ENCODE measurements around the gene P2RY2. TPM values are rescaled to one million over a fixed set of nuclear protein-coding genes. Genes with fewer than 3 reads are reported as not detected.
A peak's percentile ranks its signal among the peaks of the same experiment; 100 is the strongest.

The P2RY2 gene
- total and polyA plus RNA-seq, 9 of the 15 experiments (the other 6 are each of a cell fraction or from before 2014, with no cell fraction given): not detected

DNA sequence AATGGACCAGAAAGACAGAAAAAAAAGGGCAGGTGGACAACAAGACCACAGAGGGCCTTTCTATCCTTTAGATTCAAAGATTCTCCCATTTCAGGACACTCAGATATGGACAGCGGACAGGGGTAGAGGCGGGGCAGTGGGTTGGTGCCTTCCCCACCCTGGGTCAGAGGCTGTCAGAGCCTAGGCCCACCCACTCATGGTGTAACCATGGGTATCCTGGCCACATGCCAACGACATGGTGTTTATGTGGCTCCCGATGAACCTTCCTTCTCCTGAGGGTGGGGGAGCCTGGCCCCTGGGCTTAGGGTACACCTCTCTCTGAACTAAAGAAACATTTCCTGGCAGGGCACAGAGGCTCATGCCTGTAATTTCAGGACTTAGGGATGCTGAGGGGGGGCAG is 14.3 kb upstream of the P2RY2 start (continued):
- TF ChIP-seq, protein P1, sequence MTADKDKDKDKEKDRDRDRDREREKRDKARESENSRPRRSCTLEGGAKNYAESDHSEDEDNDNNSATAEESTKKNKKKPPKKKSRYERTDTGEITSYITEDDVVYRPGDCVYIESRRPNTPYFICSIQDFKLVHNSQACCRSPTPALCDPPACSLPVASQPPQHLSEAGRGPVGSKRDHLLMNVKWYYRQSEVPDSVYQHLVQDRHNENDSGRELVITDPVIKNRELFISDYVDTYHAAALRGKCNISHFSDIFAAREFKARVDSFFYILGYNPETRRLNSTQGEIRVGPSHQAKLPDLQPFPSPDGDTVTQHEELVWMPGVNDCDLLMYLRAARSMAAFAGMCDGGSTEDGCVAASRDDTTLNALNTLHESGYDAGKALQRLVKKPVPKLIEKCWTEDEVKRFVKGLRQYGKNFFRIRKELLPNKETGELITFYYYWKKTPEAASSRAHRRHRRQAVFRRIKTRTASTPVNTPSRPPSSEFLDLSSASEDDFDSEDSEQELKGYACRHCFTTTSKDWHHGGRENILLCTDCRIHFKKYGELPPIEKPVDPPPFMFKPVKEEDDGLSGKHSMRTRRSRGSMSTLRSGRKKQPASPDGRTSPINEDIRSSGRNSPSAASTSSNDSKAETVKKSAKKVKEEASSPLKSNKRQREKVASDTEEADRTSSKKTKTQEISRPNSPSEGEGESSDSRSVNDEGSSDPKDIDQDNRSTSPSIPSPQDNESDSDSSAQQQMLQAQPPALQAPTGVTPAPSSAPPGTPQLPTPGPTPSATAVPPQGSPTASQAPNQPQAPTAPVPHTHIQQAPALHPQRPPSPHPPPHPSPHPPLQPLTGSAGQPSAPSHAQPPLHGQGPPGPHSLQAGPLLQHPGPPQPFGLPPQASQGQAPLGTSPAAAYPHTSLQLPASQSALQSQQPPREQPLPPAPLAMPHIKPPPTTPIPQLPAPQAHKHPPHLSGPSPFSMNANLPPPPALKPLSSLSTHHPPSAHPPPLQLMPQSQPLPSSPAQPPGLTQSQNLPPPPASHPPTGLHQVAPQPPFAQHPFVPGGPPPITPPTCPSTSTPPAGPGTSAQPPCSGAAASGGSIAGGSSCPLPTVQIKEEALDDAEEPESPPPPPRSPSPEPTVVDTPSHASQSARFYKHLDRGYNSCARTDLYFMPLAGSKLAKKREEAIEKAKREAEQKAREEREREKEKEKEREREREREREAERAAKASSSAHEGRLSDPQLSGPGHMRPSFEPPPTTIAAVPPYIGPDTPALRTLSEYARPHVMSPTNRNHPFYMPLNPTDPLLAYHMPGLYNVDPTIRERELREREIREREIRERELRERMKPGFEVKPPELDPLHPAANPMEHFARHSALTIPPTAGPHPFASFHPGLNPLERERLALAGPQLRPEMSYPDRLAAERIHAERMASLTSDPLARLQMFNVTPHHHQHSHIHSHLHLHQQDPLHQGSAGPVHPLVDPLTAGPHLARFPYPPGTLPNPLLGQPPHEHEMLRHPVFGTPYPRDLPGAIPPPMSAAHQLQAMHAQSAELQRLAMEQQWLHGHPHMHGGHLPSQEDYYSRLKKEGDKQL (CRISPR knock-in tag; IDR thresholded peaks at IDR 0.05; ENCODE audit: borderline replicate concordance): no peak
- TF ChIP-seq NFIC (IDR thresholded peaks at IDR 0.05): peak; percentile 59

DNA sequence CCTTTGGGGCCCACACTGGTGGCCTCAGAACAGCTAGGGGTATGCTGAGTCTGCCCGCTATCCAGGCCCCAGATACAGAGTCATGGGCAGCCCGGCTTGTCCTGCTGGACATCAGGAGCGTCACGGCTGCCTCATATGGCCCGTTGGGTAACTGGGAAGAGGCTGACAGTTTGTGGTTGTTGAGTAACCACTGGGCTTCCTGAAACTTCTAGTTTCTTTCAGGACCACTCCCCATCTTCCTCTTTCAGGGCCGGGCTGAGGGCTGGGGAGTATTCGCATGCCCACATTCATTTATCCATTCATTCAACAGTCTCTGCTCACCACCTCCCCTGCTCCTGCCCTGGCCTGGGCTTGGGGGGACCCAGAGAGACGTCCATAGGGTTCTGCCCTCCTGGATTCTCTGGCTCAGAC is 13.4 kb upstream of the P2RY2 start:
- Histone ChIP-seq H3K27me3 (ENCODE audit: control insufficient read depth in 2 of 2, insufficient read depth in 2 of 2, low read length in 2 of 2) (peaks cover 5 to 7% of the 10 kb centered on the region in 2 experiments; a peak in 2 of 5 replicates), H4K20me1 (replicated peaks; ENCODE audit: control insufficient read depth, insufficient read depth, low read length) (no peaks in the 10 kb centered on the region), H3K4me1 (replicated peaks in 1 of 2; ENCODE audit: control insufficient read depth in 2 of 2, insufficient read depth in 2 of 2, low read length in 2 of 2) (peaks cover 10% of the 10 kb centered on the region in 2 experiments; a peak in 4 of 5 replicates), H3K27ac (ENCODE audit: extremely low read depth, low read depth, low read length) (no peak overlapping the region), H3K4me3 (no peak overlapping the region), H2AFZ (ENCODE audit: low read depth, low read length) (no peak overlapping the region), H3K9me1 (ENCODE audit: control insufficient read depth, insufficient read depth, low read length) (no peaks in the 10 kb centered on the region), H3K9me3 (replicated peaks; ENCODE audit: control insufficient read depth, insufficient read depth, low read depth, low read length) (no peaks in the 10 kb centered on the region), H3K79me2 (ENCODE audit: control insufficient read depth, insufficient read depth, low read length) (no peaks in the 10 kb centered on the region), H3K36me3 (ENCODE audit: control insufficient read depth, insufficient read depth, low read length) (no peaks in the 10 kb centered on the region), H3K4me2 (ENCODE audit: insufficient read depth, low read length) (no peak overlapping the region), H3K9ac (ENCODE audit: insufficient read depth in 1 of 2, low read depth in 2 of 2, low read length in 2 of 2) (no peak overlapping the region)
- intact Hi-C loops (cut with micrococcal nuclease): no loop called here
- TF ChIP-seq ZNF165 (CRISPR knock-in tag; IDR thresholded peaks at IDR 0.05; ENCODE audit: borderline replicate concordance) (no peak), ZNF253 (CRISPR knock-in tag; conservative IDR thresholded peaks at IDR 0.05) (no peak), DDX20 (tag; IDR thresholded peaks at IDR 0.05; ENCODE audit: low read depth) (no peak), MEF2A (IDR thresholded peaks at IDR 0.05; ENCODE audit: control insufficient read depth, low read depth, low read length) (no peak), KAT7 (CRISPR knock-in tag; IDR thresholded peaks at IDR 0.05; ENCODE audit: borderline replicate concordance) (no peak), MAFF (IDR thresholded peaks at IDR 0.05; ENCODE audit: low read length) (no peak), TCF7 (IDR thresholded peaks at IDR 0.05; ENCODE audit: borderline replicate concordance) (no peak), SRF (CRISPR knock-in tag; IDR thresholded peaks at IDR 0.05) (no peak), PHF20 (IDR thresholded peaks at IDR 0.05; ENCODE audit: partially characterized antibody) (no peak)
- TF ChIP-seq, protein P2, sequence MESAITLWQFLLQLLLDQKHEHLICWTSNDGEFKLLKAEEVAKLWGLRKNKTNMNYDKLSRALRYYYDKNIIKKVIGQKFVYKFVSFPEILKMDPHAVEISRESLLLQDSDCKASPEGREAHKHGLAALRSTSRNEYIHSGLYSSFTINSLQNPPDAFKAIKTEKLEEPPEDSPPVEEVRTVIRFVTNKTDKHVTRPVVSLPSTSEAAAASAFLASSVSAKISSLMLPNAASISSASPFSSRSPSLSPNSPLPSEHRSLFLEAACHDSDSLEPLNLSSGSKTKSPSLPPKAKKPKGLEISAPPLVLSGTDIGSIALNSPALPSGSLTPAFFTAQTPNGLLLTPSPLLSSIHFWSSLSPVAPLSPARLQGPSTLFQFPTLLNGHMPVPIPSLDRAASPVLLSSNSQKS (CRISPR knock-in tag; IDR thresholded peaks at IDR 0.05): no peak
- CTCF ChIA-PET (ENCODE audit: low intra/inter-chr PET ratio): no interaction called here
- WGBS (ENCODE audit: insufficient coverage, low coverage, missing lambda C conversion rate): 3% methylated on average over 8 of the region's 8 CpGs
- DNase-seq (ENCODE audit: extremely low read depth in 1 of 4, low spot score in 3 of 4): no peak
- in situ Hi-C loops (cut with MboI): no loop called here
- FAIRE-seq: no peak
- no TSS peak for BruUV-seq (replicated peaks)
- no peak for ATAC-seq
- POLR2A ChIA-PET: interaction anchor here (0.5 to 1.0 kb wide), 3 partner anchors 9 to 477 kb away, joined by 3 read pairs; no protein-coding TSS in a partner anchor

All from K562 (cell line).